M059J (cell line): ENCODE measurements around the gene PTPN18. TPM values are rescaled to one million over a fixed set of nuclear protein-coding genes. Genes with fewer than 3 reads are reported as not detected.
"Not testable (repeated sequence)": the region's sequence is repeated elsewhere in the genome, so short reads cannot be mapped to it uniquely, and the experiment has no call there.

Source experiments
- DNase-seq: peaks from one replicate; pipeline ENCODE4 v3.0.0-alpha.2; 2012; ENCODE audit warnings: low read depth
- total RNA-seq: library from RNA; depleted of rRNA; stranded (reverse); fragments of >200 nt; shearing (Covaris generic); gene quantifications from 2 replicates; pipeline ENCODE4 v1.2.3, GENCODE V29; 2014; rRNA removed

The PTPN18 gene
- total RNA-seq, 1 experiment from 2014 or later = 16.5 TPM

- DNase-seq = no peak
These were observed 25.3 kb downstream of the PTPN18 start for GRCh38 chr2:130381145-130381544.

- DNase-seq = no peak
These were observed 25.8 kb downstream of the PTPN18 start for GRCh38 chr2:130381619-130382018.

GRCh38 chr2:130382313-130382917, 26.6 kb downstream of the PTPN18 start:
- DNase-seq = no peak

- no peak for DNase-seq
These were observed 29.9 kb downstream of the PTPN18 start for GRCh38 chr2:130385709-130386108.

- DNase-seq = no peak
These were observed 31.2 kb downstream of the PTPN18 start for GRCh38 chr2:130387071-130387400.

GRCh38 chr2:130387804-130388203, 31.9 kb downstream of the PTPN18 start:
- no peak for DNase-seq

GRCh38 chr2:130388221-130388907, 32.5 kb downstream of the PTPN18 start:
- DNase-seq = no peak

GRCh38 chr2:130389358-130389757, 33.5 kb downstream of the PTPN18 start:
- DNase-seq = no peak

- DNase-seq = no peak
These were observed 33.9 kb downstream of the PTPN18 start for GRCh38 chr2:130389783-130390182.

- no peak for DNase-seq
These were observed 34.7 kb downstream of the PTPN18 start for GRCh38 chr2:130390460-130391057.

- peak; percentile 68 for DNase-seq
These were observed 35.4 kb downstream of the PTPN18 start for GRCh38 chr2:130391058-130391871.

GRCh38 chr2:130391872-130392670, 36.2 kb downstream of the PTPN18 start:
- peak; percentile 34 for DNase-seq

- peak; percentile 51 for DNase-seq
These were observed 37.6 kb downstream of the PTPN18 start for GRCh38 chr2:130393318-130393910.

GRCh38 chr2:130406280-130406679, 50.4 kb downstream of the PTPN18 start:
- DNase-seq = not testable (repeated sequence)

GRCh38 chr2:130416693-130417092, 60.8 kb downstream of the PTPN18 start:
- DNase-seq = not testable (repeated sequence)

- not testable (repeated sequence) for DNase-seq
These were observed 63.0 kb downstream of the PTPN18 start for GRCh38 chr2:130418845-130419244.

Other genes with a start within 250 kb of the PTPN18 start
- not detected in 2 replicates for gene POTEF, start 226.8 kb upstream of the PTPN18 start, total RNA-seq
- gene CCDC74B, start 210.9 kb upstream of the PTPN18 start, total RNA-seq = 4.2 and 5.8 TPM in 2 replicates
- gene SMPD4, start 174.5 kb upstream of the PTPN18 start, total RNA-seq = 24.2 and 35.0 TPM in 2 replicates
- gene MZT2B, start 173.8 kb upstream of the PTPN18 start, total RNA-seq = 87.0 and 111 TPM in 2 replicates
- not detected in 2 replicates for gene TUBA3E, start 157.6 kb upstream of the PTPN18 start, total RNA-seq
- 91.1 and 97.3 TPM in 2 replicates for gene IMP4, start 13.2 kb upstream of the PTPN18 start, total RNA-seq
- gene POTEI, start 153.3 kb downstream of the PTPN18 start, total RNA-seq = 0.02 TPM in 1 of 2 replicates, not detected in the other
- not detected in 2 replicates for gene CFC1B, start 165.2 kb downstream of the PTPN18 start, total RNA-seq
- not detected in 2 replicates for gene CFC1, start 243.5 kb downstream of the PTPN18 start, total RNA-seq